ENCODE measurements around the gene AMOTL2. TPM values are rescaled to one million over a fixed set of nuclear protein-coding genes. Genes with fewer than 3 reads are reported as not detected.

Gene AMOTL2
- total and polyA plus RNA-seq, 7 donors: 4.0 to 36.6 (median 16.5) TPM

- no peak for DNase-seq
- intact Hi-C loops (cut with DNase I): loop anchor here in 1 of 2 donors (5.0 kb wide), 2 partner anchors 72 to 173 kb away; no protein-coding TSS in a partner anchor
- no peak overlapping the region for H3K4me3 ChIP-seq
- no peak for ATAC-seq
- H3K9me3 ChIP-seq: no peaks in the 10 kb centered on the region
- H3K27ac ChIP-seq: no peak overlapping the region
- WGBS, 3 donors: 91 to 98% (median 96%) methylated on average over 7 of the region's 7 CpGs
- H3K36me3 ChIP-seq (ENCODE audit: insufficient read depth in 1 of 2, low read depth in 1 of 2): no peaks in the 10 kb centered on the region
- peaks cover 0 to 4% (median 0%) of the 10 kb centered on the region in 3 donors for H3K27me3 ChIP-seq (ENCODE audit: insufficient read depth in 3 of 3, low read length in 2 of 3)
- no peak for TF ChIP-seq CTCF (IDR thresholded peaks at IDR 0.05)
- no peaks in the 10 kb centered on the region for H3K4me1 ChIP-seq
These were observed 10.7 kb upstream of the AMOTL2 start for GRCh38 chr3:134384963-134385362.

- intact Hi-C loops (cut with DNase I): no loop called here
- Histone ChIP-seq H3K27ac (no peak overlapping the region), H3K4me3 (no peak overlapping the region), H3K9me3 (no peaks in the 10 kb centered on the region), H3K4me1 (peaks cover 8% of the 10 kb centered on the region), H3K27me3 (ENCODE audit: insufficient read depth in 3 of 3, low read length in 2 of 3) (no peaks in the 10 kb centered on the region), H3K36me3 (ENCODE audit: insufficient read depth in 1 of 2, low read depth in 1 of 2) (no peaks in the 10 kb centered on the region)
- 67 to 76% (median 68%) methylated on average over 8 of the region's 8 CpGs for WGBS, 3 donors
- ATAC-seq (no peak), DNase-seq (no peak)
- TF ChIP-seq CTCF (IDR thresholded peaks at IDR 0.05): no peak
These were observed 7.7 kb upstream of the AMOTL2 start for GRCh38 chr3:134381831-134382442.

- DNase-seq (no peak), ATAC-seq (no peak)
- no peak for TF ChIP-seq CTCF (IDR thresholded peaks at IDR 0.05)
- H3K27ac ChIP-seq: no peak overlapping the region
- no peaks in the 10 kb centered on the region for H3K36me3 ChIP-seq (ENCODE audit: insufficient read depth in 1 of 2, low read depth in 1 of 2)
- intact Hi-C loops (cut with DNase I): no loop called here
- H3K4me3 ChIP-seq: no peak overlapping the region
- H3K4me1 ChIP-seq: peaks cover 8% of the 10 kb centered on the region
- no peaks in the 10 kb centered on the region for H3K9me3 ChIP-seq
- no peaks in the 10 kb centered on the region for H3K27me3 ChIP-seq (ENCODE audit: insufficient read depth in 3 of 3, low read length in 2 of 3)
- 35 to 74% (median 62%) methylated on average over 1 of the region's 1 CpG for whole genome bisulfite sequencing, 3 donors
These were observed 6.8 kb upstream of the AMOTL2 start for GRCh38 chr3:134381076-134381475.

- ATAC-seq (no peak), DNase-seq (no peak)
- 92 to 94% (median 92%) methylated on average over 2 of the region's 2 CpGs for WGBS, 3 donors
- TF ChIP-seq CTCF (IDR thresholded peaks at IDR 0.05): no peak
- Histone ChIP-seq H3K27me3 (ENCODE audit: insufficient read depth in 3 of 3, low read length in 2 of 3) (no peaks in the 10 kb centered on the region), H3K9me3 (no peaks in the 10 kb centered on the region), H3K4me3 (no peak overlapping the region), H3K27ac (no peak overlapping the region), H3K4me1 (peaks cover 15% of the 10 kb centered on the region), H3K36me3 (ENCODE audit: insufficient read depth in 1 of 2, low read depth in 1 of 2) (no peaks in the 10 kb centered on the region)
- intact Hi-C loops (cut with DNase I): no loop called here
These were observed 6.0 kb upstream of the AMOTL2 start for GRCh38 chr3:134380249-134380648.

GRCh38 chr3:134378818-134379217 lies 4.6 kb upstream of the AMOTL2 start:
- intact Hi-C loops (cut with DNase I): loop anchor here (1.0 to 5.0 kb wide), 3 partner anchors 71 to 167 kb away; no protein-coding TSS in a partner anchor
- H3K4me1 ChIP-seq: peaks cover 19% of the 10 kb centered on the region
- no peaks in the 10 kb centered on the region for H3K9me3 ChIP-seq
- TF ChIP-seq CTCF (IDR thresholded peaks at IDR 0.05): no peak
- DNase-seq: no peak
- H3K4me3 ChIP-seq: no peak overlapping the region
- H3K36me3 ChIP-seq (ENCODE audit: insufficient read depth in 1 of 2, low read depth in 1 of 2): no peaks in the 10 kb centered on the region
- WGBS, 3 donors: 92 to 97% (median 95%) methylated on average over 3 of the region's 3 CpGs
- no peak for ATAC-seq
- H3K27me3 ChIP-seq (ENCODE audit: insufficient read depth in 3 of 3, low read length in 2 of 3): no peaks in the 10 kb centered on the region
- no peak overlapping the region for H3K27ac ChIP-seq
